HEK293 (cell line): ENCODE measurements around the gene TGIF1.

Experiments used
- CTCF ChIA-PET: fragments of 350-600 bp; formaldehyde crosslinking; extraction: SDS; loops from one replicate; lab custom pipeline; 2021; ENCODE audit warnings: antibody characterized with exemption; lab: Yijun Ruan, JAX
- POLR2A ChIA-PET: fragments of 300-600 bp; formaldehyde crosslinking; extraction: SDS; loops from one replicate; lab custom pipeline; 2020; ENCODE audit warnings: antibody characterized with exemption, inconsistent platforms; lab: Yijun Ruan, JAX
- H3K27ac ChIP-seq: fragments of 200-500 bp; sonication (Bioruptor generic); 2 replicates; pipeline ENCODE4 v1.5.1; 2014; ENCODE audit warnings: low read depth, low read length, control low read depth, inconsistent platforms; ENCODE audit errors: extremely low read depth
- H3K36me3 ChIP-seq, 2 experiments: fragments of 200-500 bp in 1 of 2; sonication (Bioruptor generic) in 1 of 2; 1 replicate in 1 of 2; 2 replicates in 1 of 2; pipeline ENCODE4 v1.5.1; 2014 to 2017; ENCODE audit warnings: inconsistent platforms in 2 of 2, low read length in 2 of 2; ENCODE audit not compliant: control insufficient read depth in 2 of 2, insufficient read depth in 1 of 2
- H3K4me1 ChIP-seq: fragments of 200-500 bp; sonication (Bioruptor generic); 2 replicates; pipeline ENCODE4 v1.5.1; 2014; ENCODE audit warnings: mild to moderate bottlenecking, low read length, inconsistent platforms; ENCODE audit not compliant: control insufficient read depth, insufficient read depth
- H3K4me3 ChIP-seq: 2 replicates; pipeline ENCODE4 v1.5.1; 2011; ENCODE audit warnings: low read depth, mild to moderate bottlenecking, control low read depth, low read length, moderate library complexity
- H3K9me3 ChIP-seq: fragments of 200-500 bp; sonication (Bioruptor generic); 2 replicates; pipeline ENCODE4 v1.5.1; 2014; ENCODE audit warnings: low read depth, low read length, inconsistent platforms; ENCODE audit not compliant: control insufficient read depth, insufficient read depth
- BCL11A ChIP-seq: fragments of 450-650 bp; formaldehyde crosslinking; IDR thresholded peaks from 2 replicates; pipeline ENCODE4 v1.5.1; 2016; ENCODE audit warnings: low read depth, missing biosample characterization, missing genetic modification characterization
- HOXC10 ChIP-seq: sonication (generic); formaldehyde crosslinking; IDR thresholded peaks from 2 replicates; pipeline ENCODE4 v1.8.1; 2023; ENCODE audit warnings: mild to moderate bottlenecking, missing genetic modification reagents
- SCRT2 ChIP-seq: fragments of 450-650 bp; formaldehyde crosslinking; IDR thresholded peaks from 2 replicates; pipeline ENCODE4 v1.5.1; 2016; ENCODE audit warnings: missing biosample characterization, missing genetic modification characterization
- ZBTB17 ChIP-seq: fragments of 450-650 bp; formaldehyde crosslinking; IDR thresholded peaks from 2 replicates; pipeline ENCODE4 v1.5.1; 2016; ENCODE audit warnings: missing biosample characterization, missing genetic modification characterization
- ZBTB21 ChIP-seq: fragments of 450-650 bp; formaldehyde crosslinking; IDR thresholded peaks from 2 replicates; pipeline ENCODE4 v1.5.1; 2017; ENCODE audit warnings: missing biosample characterization, missing genetic modification characterization
- ZFP3 ChIP-seq: fragments of 450-650 bp; formaldehyde crosslinking; IDR thresholded peaks from 2 replicates; pipeline ENCODE4 v1.5.1; 2016; ENCODE audit warnings: low read depth, missing biosample characterization, missing genetic modification characterization
- ZFP69B ChIP-seq: fragments of 450-650 bp; formaldehyde crosslinking; IDR thresholded peaks from 2 replicates; pipeline ENCODE4 v1.5.1; 2016; ENCODE audit warnings: missing biosample characterization, missing genetic modification characterization
- ZNF146 ChIP-seq: fragments of 450-650 bp; formaldehyde crosslinking; IDR thresholded peaks from 2 replicates; pipeline ENCODE4 v1.5.1; 2016; ENCODE audit warnings: missing biosample characterization, missing genetic modification characterization
- ZNF175 ChIP-seq: fragments of 450-650 bp; formaldehyde crosslinking; IDR thresholded peaks from 2 replicates; pipeline ENCODE4 v1.5.1; 2016; ENCODE audit warnings: missing biosample characterization, missing genetic modification characterization
- ZNF221 ChIP-seq: fragments of 450-650 bp; formaldehyde crosslinking; IDR thresholded peaks from 2 replicates; pipeline ENCODE4 v1.5.1; 2017; ENCODE audit warnings: missing biosample characterization, missing genetic modification characterization, borderline replicate concordance
- ZNF239 ChIP-seq: fragments of 450-650 bp; formaldehyde crosslinking; IDR thresholded peaks from 2 replicates; pipeline ENCODE4 v1.5.1; 2016; ENCODE audit warnings: missing biosample characterization, missing genetic modification characterization
- ZNF274 ChIP-seq, 2 experiments: fragments of 200-500 bp in 1 of 2; fragments of 450-650 bp in 1 of 2; sonication (Bioruptor generic) in 1 of 2; formaldehyde crosslinking in 1 of 2; IDR thresholded peaks; 2 replicates each; pipeline versions ENCODE4 v1.5.1 to v1.6.1; 2014 to 2016; ENCODE audit warnings: borderline replicate concordance in 1 of 2, inconsistent platforms in 1 of 2, low read length in 1 of 2, missing biosample characterization in 1 of 2, missing genetic modification characterization in 1 of 2
- ZNF335 ChIP-seq: fragments of 450-650 bp; formaldehyde crosslinking; conservative IDR thresholded peaks from 2 replicates; pipeline ENCODE4 v1.5.1; 2016; ENCODE audit warnings: missing biosample characterization, missing genetic modification characterization
- ZNF341 ChIP-seq: fragments of 450-650 bp; formaldehyde crosslinking; IDR thresholded peaks from 2 replicates; pipeline ENCODE4; 2016; ENCODE audit warnings: low read depth, missing biosample characterization, missing genetic modification characterization
- ZNF529 ChIP-seq: fragments of 450-650 bp; formaldehyde crosslinking; IDR thresholded peaks from 2 replicates; pipeline ENCODE4 v1.5.1; 2017; ENCODE audit warnings: missing genetic modification characterization, missing biosample characterization; ENCODE audit not compliant: insufficient replicate concordance
- ZNF530 ChIP-seq: fragments of 450-650 bp; formaldehyde crosslinking; IDR thresholded peaks from 2 replicates; pipeline ENCODE4 v1.5.1; 2016; ENCODE audit warnings: low read depth, missing biosample characterization, missing genetic modification characterization
- ZNF558 ChIP-seq: fragments of 450-650 bp; formaldehyde crosslinking; IDR thresholded peaks from 2 replicates; pipeline ENCODE4 v1.5.1; 2016; ENCODE audit warnings: missing biosample characterization, missing genetic modification characterization
- ZNF560 ChIP-seq: fragments of 450-650 bp; formaldehyde crosslinking; IDR thresholded peaks from 2 replicates; pipeline ENCODE4 v1.5.1; 2017; ENCODE audit warnings: missing biosample characterization, missing genetic modification characterization, borderline replicate concordance
- ZNF600 ChIP-seq: fragments of 450-650 bp; formaldehyde crosslinking; IDR thresholded peaks from 2 replicates; pipeline ENCODE4 v1.5.1; 2016; ENCODE audit warnings: missing biosample characterization, missing genetic modification characterization
- TF ChIP-seq, protein P1 (sequence below): fragments of 450-650 bp; formaldehyde crosslinking; IDR thresholded peaks from 2 replicates; pipeline ENCODE4 v1.5.1; 2016; ENCODE audit warnings: missing biosample characterization, missing genetic modification characterization, borderline replicate concordance
- TF ChIP-seq, protein P2 (sequence below): fragments of 450-650 bp; formaldehyde crosslinking; IDR thresholded peaks from 2 replicates; pipeline ENCODE4 v1.5.1; 2016; ENCODE audit warnings: missing biosample characterization, missing genetic modification characterization
- TF ChIP-seq, protein P3 (sequence below): fragments of 450-650 bp; formaldehyde crosslinking; IDR thresholded peaks from 2 replicates; pipeline ENCODE4 v1.5.1; 2016; ENCODE audit warnings: missing biosample characterization, missing genetic modification characterization

The TGIF1 gene

DNA sequence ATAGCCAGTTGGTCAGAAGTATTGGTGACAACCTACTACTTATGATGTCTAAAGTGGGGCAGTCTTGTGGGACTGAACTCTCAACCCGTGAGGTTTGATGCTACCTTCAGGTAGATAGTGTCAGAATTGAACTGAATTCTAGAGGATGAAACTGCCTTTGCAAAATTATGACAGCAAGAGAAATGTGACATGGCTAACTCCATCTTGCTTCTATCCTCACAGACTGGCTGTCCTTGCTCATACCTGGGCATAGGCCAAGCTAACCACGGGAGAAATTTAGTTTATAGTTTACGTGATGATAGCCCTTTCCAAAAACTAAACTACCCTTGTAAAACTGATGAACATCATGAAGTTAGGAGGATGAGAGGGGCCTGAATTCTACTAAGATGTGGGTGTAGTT lies 24.9 kb upstream of the TGIF1 start:
- no peaks in the 10 kb centered on the region for H3K36me3 ChIP-seq
- CTCF ChIA-PET, result no interaction called here
- TF ChIP-seq, protein P1, sequence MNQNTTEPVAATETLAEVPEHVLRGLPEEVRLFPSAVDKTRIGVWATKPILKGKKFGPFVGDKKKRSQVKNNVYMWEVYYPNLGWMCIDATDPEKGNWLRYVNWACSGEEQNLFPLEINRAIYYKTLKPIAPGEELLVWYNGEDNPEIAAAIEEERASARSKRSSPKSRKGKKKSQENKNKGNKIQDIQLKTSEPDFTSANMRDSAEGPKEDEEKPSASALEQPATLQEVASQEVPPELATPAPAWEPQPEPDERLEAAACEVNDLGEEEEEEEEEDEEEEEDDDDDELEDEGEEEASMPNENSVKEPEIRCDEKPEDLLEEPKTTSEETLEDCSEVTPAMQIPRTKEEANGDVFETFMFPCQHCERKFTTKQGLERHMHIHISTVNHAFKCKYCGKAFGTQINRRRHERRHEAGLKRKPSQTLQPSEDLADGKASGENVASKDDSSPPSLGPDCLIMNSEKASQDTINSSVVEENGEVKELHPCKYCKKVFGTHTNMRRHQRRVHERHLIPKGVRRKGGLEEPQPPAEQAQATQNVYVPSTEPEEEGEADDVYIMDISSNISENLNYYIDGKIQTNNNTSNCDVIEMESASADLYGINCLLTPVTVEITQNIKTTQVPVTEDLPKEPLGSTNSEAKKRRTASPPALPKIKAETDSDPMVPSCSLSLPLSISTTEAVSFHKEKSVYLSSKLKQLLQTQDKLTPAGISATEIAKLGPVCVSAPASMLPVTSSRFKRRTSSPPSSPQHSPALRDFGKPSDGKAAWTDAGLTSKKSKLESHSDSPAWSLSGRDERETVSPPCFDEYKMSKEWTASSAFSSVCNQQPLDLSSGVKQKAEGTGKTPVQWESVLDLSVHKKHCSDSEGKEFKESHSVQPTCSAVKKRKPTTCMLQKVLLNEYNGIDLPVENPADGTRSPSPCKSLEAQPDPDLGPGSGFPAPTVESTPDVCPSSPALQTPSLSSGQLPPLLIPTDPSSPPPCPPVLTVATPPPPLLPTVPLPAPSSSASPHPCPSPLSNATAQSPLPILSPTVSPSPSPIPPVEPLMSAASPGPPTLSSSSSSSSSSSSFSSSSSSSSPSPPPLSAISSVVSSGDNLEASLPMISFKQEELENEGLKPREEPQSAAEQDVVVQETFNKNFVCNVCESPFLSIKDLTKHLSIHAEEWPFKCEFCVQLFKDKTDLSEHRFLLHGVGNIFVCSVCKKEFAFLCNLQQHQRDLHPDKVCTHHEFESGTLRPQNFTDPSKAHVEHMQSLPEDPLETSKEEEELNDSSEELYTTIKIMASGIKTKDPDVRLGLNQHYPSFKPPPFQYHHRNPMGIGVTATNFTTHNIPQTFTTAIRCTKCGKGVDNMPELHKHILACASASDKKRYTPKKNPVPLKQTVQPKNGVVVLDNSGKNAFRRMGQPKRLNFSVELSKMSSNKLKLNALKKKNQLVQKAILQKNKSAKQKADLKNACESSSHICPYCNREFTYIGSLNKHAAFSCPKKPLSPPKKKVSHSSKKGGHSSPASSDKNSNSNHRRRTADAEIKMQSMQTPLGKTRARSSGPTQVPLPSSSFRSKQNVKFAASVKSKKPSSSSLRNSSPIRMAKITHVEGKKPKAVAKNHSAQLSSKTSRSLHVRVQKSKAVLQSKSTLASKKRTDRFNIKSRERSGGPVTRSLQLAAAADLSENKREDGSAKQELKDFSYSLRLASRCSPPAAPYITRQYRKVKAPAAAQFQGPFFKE (tag by site-specific recombination), result no peak
- no peak for TF ChIP-seq ZFP3 (tag by site-specific recombination)
- no peak for TF ChIP-seq ZNF560
- H3K4me3 ChIP-seq, result no peak overlapping the region
- no peaks in the 10 kb centered on the region for H3K9me3 ChIP-seq
- H3K4me1 ChIP-seq, result no peaks in the 10 kb centered on the region
- POLR2A ChIA-PET, result interaction anchor here (1.3 kb wide), 1 partner anchor 23 kb away, joined by 4 read pairs; no protein-coding TSS in a partner anchor
- H3K27ac ChIP-seq, result no peak overlapping the region

DNA sequence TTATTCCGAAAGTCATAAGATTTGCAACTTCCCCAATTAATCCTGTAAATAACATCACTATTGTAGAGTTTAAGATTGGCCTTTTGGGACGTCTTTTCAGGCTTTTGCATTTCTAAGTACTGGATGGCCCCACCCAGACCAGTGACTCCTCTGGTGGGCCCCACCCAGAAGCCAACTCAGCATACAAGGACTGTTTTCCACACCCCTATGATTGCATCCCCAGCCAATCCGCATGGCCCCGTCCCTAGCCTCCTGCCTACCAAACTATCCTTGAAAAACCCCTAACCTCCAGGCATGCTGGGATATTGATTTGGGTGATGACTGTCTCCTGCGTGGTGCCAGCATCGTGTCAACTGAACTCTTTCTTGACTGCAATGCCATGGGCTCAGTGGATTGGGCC lies 24.5 kb upstream of the TGIF1 start:
- no peaks in the 10 kb centered on the region for H3K9me3 ChIP-seq
- no peak overlapping the region for H3K4me3 ChIP-seq
- H3K4me1 ChIP-seq, result no peaks in the 10 kb centered on the region
- POLR2A ChIA-PET, result no interaction called here
- no peak overlapping the region for H3K27ac ChIP-seq
- TF ChIP-seq, protein P2, sequence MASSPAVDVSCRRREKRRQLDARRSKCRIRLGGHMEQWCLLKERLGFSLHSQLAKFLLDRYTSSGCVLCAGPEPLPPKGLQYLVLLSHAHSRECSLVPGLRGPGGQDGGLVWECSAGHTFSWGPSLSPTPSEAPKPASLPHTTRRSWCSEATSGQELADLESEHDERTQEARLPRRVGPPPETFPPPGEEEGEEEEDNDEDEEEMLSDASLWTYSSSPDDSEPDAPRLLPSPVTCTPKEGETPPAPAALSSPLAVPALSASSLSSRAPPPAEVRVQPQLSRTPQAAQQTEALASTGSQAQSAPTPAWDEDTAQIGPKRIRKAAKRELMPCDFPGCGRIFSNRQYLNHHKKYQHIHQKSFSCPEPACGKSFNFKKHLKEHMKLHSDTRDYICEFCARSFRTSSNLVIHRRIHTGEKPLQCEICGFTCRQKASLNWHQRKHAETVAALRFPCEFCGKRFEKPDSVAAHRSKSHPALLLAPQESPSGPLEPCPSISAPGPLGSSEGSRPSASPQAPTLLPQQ (tag by site-specific recombination), result peak; percentile 52; the same call in 1 of the 2 replicates
- TF ChIP-seq ZFP69B (tag by site-specific recombination) (0 out of 2 replicates have a peak, but pooled peaks have one; percentile 47), ZNF335 (tag by site-specific recombination) (peak; percentile 30; the same call in 1 of the 2 replicates), ZNF530 (tag by site-specific recombination) (no peak), HOXC10 (no peak)
- TF ChIP-seq, all 188 proteins: peak for 3
- no peaks in the 10 kb centered on the region for H3K36me3 ChIP-seq
- CTCF ChIA-PET, result no interaction called here

DNA sequence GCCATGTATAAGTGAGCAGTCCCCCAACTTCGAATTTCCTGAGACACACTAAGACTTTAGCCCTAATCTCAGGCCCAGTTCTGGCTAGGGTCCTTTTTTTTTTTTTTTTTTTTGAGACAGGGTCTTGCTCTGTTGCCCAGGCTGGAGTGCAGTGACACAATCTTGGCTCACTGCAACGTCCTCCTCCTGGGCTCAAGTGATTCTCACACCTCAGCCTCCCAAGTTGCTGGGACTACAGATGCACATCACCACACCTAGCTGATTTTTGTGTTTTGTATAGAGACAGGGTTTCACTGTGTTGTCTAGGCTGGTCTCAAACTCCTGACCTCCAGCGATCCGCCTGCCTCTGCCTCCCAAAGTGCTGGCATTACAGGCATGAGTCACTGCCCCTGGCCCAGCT lies 23.9 kb upstream of the TGIF1 start:
- no peaks in the 10 kb centered on the region for H3K36me3 ChIP-seq
- ChIA-PET CTCF (no interaction called here), POLR2A (interaction anchor here (0.7 kb wide), 1 partner anchor 103 kb away, joined by 3 read pairs; no protein-coding TSS in a partner anchor)
- H3K4me3 ChIP-seq, result no peak overlapping the region
- no peaks in the 10 kb centered on the region for H3K4me1 ChIP-seq
- H3K27ac ChIP-seq, result no peak overlapping the region
- H3K9me3 ChIP-seq, result no peaks in the 10 kb centered on the region
- TF ChIP-seq ZNF274 (IDR thresholded peaks at IDR 0.05; ENCODE audit: low read length) (no peak), ZNF274 (tag by site-specific recombination; IDR thresholded peaks at IDR 0.05; ENCODE audit: borderline replicate concordance) (no peak), ZNF558 (tag by site-specific recombination) (no peak), SCRT2 (tag by site-specific recombination) (no peak), ZNF600 (no peak), ZBTB17 (tag by site-specific recombination) (no peak), ZNF221 (tag by site-specific recombination) (no peak), ZNF529 (tag by site-specific recombination) (no peak), ZNF341 (tag by site-specific recombination) (no peak), BCL11A (tag by site-specific recombination) (no peak), ZNF175 (tag by site-specific recombination) (no peak), ZBTB21 (tag by site-specific recombination) (no peak), ZNF146 (no peak), ZNF239 (tag by site-specific recombination) (no peak)
- TF ChIP-seq, protein P3, sequence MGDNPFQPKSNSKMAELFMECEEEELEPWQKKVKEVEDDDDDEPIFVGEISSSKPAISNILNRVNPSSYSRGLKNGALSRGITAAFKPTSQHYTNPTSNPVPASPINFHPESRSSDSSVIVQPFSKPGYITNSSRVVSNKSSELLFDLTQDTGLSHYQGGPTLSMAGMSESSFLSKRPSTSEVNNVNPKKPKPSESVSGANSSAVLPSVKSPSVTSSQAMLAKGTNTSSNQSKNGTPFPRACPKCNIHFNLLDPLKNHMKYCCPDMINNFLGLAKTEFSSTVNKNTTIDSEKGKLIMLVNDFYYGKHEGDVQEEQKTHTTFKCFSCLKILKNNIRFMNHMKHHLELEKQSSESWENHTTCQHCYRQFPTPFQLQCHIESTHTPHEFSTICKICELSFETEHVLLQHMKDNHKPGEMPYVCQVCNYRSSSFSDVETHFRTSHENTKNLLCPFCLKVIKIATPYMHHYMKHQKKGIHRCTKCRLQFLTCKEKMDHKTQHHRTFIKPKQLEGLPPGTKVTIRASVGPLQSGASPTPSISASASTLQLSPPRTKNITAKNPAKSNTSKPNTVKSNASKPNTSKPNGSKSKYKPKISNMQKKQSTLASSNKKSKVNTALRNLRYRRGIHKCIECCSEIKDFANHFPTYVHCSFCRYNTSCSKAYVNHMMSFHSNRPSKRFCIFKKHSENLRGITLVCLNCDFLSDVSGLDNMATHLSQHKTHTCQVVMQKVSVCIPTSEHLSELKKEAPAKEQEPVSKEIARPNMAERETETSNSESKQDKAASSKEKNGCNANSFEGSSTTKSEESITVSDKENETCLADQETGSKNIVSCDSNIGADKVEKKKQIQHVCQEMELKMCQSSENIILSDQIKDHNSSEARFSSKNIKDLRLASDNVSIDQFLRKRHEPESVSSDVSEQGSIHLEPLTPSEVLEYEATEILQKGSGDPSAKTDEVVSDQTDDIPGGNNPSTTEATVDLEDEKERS, result no peak
